ENCODE measurements around the gene BAHD1.

DNA sequence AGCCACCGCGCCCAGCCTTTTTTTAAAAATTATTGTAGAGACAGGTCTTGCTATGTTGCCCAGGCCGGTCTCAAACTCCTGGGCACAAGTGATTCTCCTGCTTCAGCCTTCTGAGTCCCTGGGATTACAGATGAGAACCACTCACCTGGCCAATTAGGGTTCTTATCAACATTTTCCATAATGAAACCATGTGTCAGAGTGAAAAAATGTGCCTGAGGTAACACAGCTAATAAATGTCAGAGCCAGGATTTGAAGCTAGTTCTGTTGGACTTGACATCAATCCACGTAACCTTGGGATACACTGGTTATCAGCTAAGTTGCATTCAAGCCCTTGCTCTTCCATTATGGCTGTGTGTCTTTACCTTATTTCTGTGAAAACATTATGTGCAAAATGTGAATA lies 59.2 kb downstream of the BAHD1 start:
- TF ChIP-seq, protein P1, sequence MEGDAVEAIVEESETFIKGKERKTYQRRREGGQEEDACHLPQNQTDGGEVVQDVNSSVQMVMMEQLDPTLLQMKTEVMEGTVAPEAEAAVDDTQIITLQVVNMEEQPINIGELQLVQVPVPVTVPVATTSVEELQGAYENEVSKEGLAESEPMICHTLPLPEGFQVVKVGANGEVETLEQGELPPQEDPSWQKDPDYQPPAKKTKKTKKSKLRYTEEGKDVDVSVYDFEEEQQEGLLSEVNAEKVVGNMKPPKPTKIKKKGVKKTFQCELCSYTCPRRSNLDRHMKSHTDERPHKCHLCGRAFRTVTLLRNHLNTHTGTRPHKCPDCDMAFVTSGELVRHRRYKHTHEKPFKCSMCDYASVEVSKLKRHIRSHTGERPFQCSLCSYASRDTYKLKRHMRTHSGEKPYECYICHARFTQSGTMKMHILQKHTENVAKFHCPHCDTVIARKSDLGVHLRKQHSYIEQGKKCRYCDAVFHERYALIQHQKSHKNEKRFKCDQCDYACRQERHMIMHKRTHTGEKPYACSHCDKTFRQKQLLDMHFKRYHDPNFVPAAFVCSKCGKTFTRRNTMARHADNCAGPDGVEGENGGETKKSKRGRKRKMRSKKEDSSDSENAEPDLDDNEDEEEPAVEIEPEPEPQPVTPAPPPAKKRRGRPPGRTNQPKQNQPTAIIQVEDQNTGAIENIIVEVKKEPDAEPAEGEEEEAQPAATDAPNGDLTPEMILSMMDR (conservative IDR thresholded peaks at IDR 0.05; ENCODE audit: low read length), result no peak
- TF ChIP-seq EZH2phosphoT487 (IDR thresholded peaks at IDR 0.05; ENCODE audit: borderline replicate concordance), result no peak

All from Loucy (cell line).